GM12865 (cell line): Measurements from ENCODE around the gene MPPED1.

Source experiments
- DNase-seq: peaks from one replicate; pipeline ENCODE4 v3.0.0; 2010; ENCODE audit warnings: low read depth
- H3K4me3 ChIP-seq: 2 replicates; pipeline ENCODE4 v1.5.1; 2011; ENCODE audit warnings: mild to moderate bottlenecking, low read depth, low read length, control low read depth
- TF ChIP-seq, protein P1 (sequence below): IDR thresholded peaks from 2 replicates; pipeline ENCODE4 v1.5.1; 2011; ENCODE audit warnings: low read length, control low read depth, low read depth, inconsistent platforms; ENCODE audit not compliant: insufficient read depth; ENCODE audit errors: missing control alignments

The MPPED1 gene

DNA sequence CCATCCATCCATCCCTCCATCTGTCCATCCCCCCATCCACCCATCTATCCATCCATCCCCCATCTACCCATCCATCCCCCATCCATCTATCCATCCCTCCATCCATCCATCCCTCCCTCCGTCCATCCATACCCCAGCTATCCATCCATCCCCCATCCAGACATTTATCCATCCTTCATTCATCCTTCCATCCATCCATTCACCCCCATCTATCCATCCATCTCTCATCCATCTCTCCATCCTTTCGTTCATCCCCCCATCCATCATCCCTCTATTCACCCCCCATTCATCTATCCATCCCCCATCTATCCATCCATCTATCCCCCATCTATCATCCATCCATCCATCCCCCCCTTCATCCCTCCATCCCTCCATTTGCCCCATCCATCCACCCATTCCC is 97.5 kb downstream of the MPPED1 start:
- DNase-seq = no peak
- TF ChIP-seq, protein P1, sequence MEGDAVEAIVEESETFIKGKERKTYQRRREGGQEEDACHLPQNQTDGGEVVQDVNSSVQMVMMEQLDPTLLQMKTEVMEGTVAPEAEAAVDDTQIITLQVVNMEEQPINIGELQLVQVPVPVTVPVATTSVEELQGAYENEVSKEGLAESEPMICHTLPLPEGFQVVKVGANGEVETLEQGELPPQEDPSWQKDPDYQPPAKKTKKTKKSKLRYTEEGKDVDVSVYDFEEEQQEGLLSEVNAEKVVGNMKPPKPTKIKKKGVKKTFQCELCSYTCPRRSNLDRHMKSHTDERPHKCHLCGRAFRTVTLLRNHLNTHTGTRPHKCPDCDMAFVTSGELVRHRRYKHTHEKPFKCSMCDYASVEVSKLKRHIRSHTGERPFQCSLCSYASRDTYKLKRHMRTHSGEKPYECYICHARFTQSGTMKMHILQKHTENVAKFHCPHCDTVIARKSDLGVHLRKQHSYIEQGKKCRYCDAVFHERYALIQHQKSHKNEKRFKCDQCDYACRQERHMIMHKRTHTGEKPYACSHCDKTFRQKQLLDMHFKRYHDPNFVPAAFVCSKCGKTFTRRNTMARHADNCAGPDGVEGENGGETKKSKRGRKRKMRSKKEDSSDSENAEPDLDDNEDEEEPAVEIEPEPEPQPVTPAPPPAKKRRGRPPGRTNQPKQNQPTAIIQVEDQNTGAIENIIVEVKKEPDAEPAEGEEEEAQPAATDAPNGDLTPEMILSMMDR = no peak

DNA sequence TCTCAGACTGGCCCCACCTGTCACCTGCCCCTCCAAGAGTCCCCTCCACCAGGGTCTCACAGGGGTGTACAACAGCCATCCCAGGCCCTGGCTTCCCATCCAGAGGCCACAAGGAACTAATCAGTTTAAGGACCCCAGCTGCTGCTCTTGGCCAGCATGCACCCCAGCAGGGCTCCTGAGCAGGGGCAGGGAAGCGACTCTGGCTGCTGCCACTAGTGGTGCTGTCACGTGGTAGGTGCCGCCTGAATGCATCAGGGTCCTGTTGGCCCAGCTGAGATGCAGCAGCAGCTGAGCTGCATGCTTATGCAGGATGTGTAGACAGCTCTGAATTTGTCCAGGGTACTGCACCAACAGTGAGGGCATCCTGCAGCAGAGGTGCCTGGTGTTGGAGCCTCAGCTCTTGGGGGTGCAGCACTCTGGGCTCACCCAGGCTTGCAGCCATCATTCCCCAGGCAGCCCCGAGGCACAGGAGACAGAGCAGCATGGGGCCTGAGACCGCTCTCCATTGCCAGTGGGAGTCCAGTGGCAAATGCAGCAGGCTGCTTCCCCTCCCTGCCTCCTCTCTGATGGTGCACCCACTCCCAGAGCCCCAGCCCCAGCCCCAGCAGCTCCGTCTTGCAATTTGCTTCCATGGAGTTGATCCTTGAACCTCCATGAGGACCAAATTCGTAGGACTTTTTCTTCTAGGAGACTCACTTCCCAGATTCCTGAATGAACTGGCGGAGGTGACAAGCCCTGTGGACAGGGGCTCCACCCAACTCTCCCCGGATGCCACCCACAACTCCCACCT is 98.7 kb downstream of the MPPED1 start:
- no peak for DNase-seq

More for the DNA sequence above, 97.5 kb downstream of the MPPED1 start:
- H3K4me3 ChIP-seq = no peak overlapping the region

DNA sequence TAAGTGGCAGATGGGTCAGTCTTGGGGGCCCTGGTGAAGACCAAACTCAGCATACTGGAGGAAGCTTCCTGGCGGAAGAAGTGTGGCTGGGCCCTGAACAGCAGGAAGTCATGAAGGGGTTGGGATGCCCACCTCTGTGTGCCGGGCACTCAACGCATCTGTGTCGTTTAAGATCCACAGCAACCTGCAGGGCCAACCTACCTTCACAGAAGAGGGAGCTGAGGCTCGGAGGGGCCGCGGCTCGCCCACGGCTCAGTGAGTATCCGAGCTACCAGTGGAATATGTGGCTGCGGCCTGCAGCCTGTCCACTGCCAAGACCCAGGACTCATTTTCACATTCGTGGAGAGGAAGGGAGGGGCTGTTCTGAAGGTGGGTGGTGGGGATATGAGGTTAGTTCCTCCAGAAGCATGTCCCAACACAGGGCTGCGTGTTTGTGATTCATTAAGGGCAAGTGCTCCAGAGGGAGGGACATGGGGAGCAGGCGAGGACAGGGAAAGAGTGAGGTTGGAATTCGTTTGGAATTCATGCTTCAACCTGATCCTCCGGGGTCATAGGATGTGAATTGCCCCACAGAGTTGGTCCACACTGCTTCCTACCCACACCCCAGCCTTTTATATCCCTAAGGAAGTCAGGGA is 99.6 kb downstream of the MPPED1 start:
- DNase-seq = no peak
- TF ChIP-seq, protein P1 = no peak

More for the DNA sequence above, 98.7 kb downstream of the MPPED1 start:
- H3K4me3 ChIP-seq = no peak overlapping the region
- TF ChIP-seq, protein P1 = no peak

DNA sequence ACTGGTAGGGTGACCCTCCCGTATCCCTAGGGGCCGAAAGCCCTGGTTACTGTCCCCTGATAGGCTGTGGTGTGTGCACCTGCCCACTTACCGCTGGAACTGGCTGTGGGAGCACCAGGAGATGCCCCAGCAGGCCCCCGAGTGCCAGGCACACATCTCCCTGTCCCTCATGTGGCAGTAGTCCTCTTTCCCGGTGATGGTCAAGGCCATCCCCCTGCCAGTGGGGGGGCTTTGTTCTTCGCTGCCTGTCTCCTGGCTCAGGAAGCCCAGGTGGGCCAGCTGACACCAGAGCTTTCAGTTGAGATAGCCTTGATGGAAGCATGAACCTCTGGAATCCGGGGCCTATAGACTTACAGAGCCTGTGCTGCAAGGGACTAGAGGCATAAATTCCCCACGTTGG is 100.5 kb downstream of the MPPED1 start:
- TF ChIP-seq, protein P1 = no peak
- DNase-seq = no peak
- no peak overlapping the region for H3K4me3 ChIP-seq

More for the DNA sequence above, 99.6 kb downstream of the MPPED1 start:
- H3K4me3 ChIP-seq = no peak overlapping the region

DNA sequence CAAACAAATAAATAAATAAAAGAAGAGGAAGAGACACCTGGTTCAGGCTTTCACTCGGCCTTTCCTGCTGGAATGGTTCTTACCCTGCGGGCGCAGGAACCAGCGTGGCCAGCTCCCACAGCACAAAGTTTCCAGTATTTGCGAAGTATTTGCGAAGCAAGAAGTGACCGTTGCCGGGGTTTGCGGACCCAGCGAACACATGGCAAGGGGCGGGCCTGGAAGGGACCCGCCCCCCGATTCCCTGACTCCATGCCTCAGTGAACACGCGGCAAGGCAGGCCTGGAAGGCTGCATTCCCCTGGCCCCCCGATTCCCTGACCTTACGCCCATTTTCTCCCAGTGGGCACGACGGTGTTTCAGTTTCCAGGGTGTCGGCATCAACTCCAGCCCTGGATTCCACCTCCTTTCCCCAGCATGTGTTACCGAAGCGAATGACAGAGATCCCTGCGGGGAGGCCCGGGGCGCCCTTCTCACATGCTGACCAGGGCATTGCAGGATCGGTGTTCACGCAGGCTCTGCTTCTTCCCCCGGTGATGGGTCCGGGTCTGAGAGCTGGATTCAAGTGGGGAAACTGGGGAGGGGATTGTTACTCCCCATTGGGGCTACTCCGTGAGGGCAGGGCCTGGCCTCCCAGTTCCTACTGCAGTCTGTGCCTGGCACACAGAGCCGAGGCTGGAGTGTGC is 102.8 kb downstream of the MPPED1 start:
- TF ChIP-seq, protein P1 = no peak
- DNase-seq = no peak

DNA sequence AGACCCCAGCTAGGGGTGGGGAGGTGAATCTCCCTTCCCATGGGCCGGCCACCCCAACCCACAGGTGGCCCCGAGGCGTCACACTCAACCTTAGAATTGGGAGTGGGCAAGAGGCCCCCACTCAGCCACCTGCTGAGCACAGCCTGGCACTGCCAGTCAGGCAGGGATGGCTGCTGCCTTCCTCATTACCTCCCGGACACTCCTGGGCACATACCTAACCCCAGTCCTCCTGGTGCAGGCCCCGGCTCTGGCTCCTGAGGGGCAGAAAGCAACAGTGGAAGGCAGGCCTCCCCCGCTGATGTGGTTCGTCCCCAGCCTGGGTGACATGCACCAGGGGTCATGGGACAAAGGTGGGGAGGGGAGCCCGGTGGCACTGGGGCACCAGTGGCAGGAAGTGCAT is 103.6 kb downstream of the MPPED1 start:
- TF ChIP-seq, protein P1 = no peak
- no peak for DNase-seq
- no peak overlapping the region for H3K4me3 ChIP-seq

More for the DNA sequence above, 102.8 kb downstream of the MPPED1 start:
- no peak overlapping the region for H3K4me3 ChIP-seq
